GM19035 (cell line): Measurements from ENCODE around the gene FOXO6.

ENCODE experiments used
- ATAC-seq: cut with Tn5 transposase; IDR thresholded peaks from one replicate; pipeline ENCODE4 v1.9.1; 2021; ENCODE audit not compliant: unreplicated experiment

Gene FOXO6

DNA sequence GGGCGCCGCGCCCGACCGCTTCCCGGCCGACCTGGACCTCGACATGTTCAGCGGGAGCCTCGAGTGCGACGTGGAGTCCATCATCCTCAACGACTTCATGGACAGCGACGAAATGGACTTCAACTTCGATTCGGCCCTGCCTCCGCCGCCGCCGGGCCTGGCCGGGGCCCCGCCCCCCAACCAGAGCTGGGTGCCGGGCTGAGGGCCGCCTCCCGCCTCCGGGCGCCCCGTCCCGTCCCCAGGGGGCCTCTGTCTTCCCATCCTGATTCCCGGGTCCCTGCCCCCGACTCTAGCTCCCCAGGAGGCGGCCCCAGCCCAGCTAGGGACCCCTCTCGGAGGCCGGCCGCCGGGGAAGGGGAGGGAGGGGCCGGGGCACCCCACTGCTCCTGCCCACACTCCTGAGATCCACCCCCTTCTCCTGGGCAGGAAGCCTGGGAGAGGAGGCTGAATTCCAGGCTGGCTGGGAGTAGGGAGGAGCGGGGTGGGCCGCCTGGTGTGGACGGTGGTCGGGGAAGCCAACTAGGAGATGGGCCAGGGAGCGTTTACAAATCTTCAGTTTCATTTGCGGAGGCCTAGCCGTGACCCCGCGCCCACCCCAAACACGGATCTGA is 21.4 kb downstream of the FOXO6 start:
- ATAC-seq = no peak

DNA sequence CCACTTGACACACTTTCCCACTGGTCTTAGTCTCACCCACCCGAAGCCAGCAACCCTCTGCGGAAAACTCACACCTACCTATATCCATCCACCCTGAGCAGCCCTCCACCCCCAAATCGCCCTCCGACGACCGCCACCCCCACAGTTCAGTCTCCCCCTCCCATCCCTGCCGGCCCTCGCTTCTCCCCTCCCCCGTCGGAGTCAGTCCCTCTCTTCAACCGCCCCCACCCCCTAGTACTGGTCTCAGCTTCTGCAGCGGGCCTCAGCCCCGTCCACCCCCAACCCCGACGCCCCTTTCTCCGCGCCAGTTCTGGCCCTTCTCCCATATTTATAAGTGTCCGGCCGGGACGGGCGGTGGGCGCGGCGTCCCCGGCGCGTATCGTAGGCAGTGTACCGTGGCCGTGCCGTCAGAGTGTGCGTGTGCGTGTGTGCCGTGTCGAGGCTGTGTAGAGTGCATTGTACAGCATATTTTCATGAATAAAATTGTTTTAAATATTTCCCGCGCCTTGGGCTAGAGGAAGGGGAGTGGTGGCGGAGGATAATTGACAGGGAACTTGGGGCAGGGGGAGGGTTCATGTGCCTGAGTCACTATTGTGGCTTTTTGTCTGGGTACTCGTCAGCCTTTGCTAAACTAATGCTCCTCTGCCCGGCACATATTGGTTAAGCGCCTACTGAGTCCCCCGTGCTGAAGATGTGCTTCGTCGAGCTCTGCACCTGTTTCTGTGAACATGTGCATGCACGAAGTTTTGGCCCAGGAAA is 22.0 kb downstream of the FOXO6 start:
- ATAC-seq = no peak

DNA sequence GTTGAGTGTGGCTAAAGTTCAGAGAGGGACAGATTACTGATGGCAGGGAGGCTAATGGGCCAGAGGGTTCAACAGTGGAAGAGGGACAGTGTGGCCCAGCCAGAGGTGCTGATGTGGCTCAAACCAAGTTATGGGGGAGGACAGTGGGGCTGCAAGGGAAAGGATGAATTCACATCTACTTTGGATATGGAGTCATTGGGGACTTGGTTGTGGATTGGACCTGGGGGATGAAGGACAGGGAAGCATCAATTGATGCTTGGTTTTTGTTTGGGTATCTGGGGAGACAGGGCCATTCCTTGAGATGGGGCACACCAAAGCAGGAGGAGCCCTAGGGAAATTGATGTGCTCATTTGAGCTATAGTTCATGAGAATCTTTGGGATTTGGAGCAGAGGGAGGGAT is 23.3 kb downstream of the FOXO6 start:
- no peak for ATAC-seq

- ATAC-seq = no peak
Observed at GRCh38 chr1:41385398-41386195, 24.4 kb downstream of the FOXO6 start.

GRCh38 chr1:41386196-41386663 is 25.0 kb downstream of the FOXO6 start:
- ATAC-seq = no peak

- no peak for ATAC-seq
Observed at GRCh38 chr1:41387667-41388091, 26.4 kb downstream of the FOXO6 start.

GRCh38 chr1:41388510-41388909 is 27.3 kb downstream of the FOXO6 start:
- ATAC-seq = no peak

DNA sequence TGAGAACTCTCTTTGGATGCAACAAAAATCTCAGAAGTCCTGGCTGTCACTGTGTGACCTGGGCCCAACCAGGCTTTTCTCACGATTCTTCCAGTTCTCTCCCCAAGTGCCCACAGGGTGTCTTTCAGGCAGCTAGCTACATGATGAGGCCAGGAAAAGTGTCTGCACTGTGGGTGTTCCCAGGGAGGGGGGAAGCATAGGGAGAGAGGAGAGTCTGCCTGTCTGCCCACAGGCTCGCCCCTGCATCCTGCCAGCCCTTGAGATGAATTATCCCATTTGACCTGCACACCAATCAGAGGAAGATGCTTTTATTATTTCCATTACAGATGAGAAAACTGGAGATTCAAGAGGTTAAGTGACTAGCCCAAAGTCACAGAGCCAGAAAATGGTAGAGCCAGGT is 27.8 kb downstream of the FOXO6 start:
- no peak for ATAC-seq

DNA sequence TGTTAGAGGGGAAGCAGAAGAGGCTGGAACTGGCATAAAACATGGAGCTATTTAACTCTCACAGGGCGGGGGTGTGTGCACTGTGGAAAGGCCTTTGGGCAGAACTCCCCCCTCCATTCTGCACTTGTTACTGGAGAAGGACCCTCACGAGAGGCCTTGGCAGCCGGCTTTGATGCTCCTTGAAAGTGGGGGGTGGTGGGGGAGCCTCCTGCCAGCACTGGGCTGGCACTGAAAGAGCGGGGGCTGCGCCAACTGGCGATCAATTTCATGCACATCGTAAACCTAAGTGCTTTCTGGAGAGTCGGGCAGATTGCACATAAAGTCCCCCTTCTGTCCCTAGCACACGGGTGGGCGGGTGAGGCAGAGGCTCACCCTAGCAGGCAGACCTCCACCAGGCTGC is 28.9 kb downstream of the FOXO6 start:
- no peak for ATAC-seq

GRCh38 chr1:41390573-41390972 is 29.3 kb downstream of the FOXO6 start:
- no peak for ATAC-seq

DNA sequence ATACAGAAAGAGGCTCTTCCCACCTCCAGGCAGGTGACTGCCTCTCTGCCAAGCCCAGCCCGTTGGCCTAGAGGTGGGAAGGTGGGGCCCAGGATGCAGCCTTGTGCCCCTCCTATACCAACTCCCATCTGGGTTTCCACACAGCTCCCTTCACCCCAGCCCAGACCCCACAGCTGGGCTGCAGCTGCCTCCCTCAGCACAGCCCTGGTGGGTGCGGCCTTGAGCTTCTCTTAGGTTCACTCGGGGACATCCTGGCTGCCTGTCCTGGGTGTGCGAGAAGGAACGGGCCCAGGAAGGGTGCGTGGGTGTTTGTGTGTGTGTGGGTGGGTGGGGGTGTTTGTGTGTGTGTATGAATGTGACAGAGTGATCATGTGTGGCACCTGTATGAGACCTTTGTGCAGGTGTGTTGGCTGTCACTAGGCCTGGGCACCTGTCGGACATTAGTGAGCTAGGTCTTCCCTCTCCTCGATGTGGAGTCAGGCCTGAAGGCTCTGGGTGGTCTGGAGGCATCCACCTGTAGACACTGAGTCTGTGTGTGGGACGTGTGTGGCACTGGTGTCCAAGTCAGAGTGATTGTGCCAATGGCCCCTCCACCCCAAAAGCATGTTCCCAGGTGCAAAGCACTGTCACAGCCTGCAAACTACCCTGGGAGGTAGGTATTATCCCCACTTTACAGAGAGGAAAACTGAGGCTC is 30.7 kb downstream of the FOXO6 start:
- ATAC-seq = no peak

DNA sequence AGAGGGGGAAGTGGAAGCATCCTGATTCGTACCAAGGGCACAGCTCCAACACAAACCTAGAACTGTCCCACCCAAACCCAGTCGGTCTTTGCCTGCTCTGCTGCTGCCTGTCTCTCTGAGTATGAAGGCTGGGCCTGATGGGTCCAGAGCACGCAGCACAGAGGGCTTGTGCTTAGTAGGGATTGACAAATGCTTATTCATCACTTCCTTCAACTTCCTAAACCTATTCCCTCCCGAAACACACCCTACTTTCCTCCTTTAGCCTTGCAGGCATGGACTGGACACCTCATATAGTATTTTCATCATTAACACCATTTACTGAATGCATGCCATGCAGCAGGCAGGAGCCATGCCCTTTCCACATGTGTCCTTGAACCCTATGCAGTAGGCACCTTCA is 31.3 kb downstream of the FOXO6 start:
- no peak for ATAC-seq

- ATAC-seq = no peak
Observed at GRCh38 chr1:41393716-41394368, 32.6 kb downstream of the FOXO6 start.

DNA sequence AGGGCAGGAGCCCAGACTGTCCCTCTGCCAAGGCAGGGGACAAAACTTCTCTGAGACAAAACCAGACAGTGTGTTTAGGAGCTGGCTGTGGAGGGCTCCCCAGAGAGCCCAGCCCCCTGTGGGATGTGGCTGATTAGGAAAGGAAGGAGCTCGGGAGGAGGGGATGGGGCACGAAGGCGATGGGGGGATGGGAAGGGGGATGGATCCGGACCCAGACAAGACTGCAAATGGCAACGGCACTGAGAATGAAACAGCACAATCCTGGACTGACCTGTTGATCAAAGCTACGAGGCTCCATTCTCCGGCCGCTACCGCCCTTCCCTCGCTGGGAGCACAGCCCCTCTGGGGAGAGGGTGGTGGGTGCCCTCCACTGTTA is 33.1 kb downstream of the FOXO6 start:
- ATAC-seq = no peak

DNA sequence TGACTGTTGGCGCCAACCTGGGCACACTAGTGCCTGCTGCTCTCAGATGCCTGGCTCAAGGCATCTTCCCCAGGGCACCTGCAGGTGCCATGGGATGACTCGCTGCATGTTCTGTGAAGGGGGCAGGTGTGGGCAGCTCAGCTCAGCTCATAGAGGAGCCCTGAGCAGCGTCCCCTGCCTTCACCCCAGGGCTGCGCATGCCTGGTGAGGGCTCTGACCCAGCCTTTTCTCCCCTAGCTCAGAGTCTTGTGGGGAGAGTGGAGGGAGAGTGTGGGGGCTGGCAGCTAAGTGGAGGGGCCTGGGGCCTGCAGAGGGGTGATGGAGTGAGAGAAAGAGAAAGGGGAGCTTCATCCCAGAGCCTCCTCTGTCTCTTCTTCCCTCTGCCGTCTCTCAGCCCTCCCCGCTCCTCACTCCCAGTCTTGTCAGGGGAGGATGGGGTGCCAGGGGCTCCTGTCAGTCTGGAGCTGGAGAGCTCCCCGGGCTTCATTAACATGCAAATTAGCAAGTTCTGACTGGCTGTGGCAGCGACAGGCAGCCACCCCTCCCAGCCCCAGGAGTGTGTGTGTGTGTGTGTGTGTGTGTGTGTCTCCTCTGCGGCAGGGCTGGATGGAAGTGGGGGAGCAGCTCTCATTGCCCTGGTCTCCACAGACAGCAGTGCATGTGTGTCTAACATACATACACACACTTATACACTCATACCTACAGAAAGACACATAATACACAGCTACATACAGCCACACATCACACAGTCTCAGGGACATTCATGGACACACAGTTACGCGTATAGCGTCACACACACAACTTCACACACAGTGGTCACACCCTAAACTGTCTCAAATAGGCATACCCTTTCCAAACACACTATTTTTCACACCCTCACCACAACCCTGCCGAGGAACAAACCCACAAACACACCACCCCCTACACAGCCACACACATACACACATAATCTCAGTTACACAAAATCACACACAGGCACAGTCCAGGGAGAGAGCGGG is 34.0 kb downstream of the FOXO6 start:
- ATAC-seq = no peak

DNA sequence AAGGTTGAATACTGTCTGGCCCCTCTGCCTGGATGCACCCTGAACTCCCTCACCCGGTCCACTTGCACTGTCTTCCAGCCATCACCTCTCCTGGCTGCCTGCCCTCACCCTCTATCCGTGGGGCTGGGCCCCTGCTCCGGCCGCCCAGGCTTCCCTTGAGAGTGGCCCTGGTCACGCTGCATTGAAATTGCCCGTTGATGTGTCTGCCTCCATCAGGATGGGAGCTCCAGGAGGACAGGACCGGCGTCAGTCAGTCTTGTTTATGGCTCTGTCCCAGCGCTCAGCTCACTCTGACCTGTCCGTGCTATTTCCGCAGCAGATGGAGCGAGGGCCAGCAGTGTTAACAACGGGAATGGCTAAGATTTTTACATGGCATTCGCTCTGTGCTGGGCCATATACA is 34.9 kb downstream of the FOXO6 start:
- ATAC-seq = no peak

DNA sequence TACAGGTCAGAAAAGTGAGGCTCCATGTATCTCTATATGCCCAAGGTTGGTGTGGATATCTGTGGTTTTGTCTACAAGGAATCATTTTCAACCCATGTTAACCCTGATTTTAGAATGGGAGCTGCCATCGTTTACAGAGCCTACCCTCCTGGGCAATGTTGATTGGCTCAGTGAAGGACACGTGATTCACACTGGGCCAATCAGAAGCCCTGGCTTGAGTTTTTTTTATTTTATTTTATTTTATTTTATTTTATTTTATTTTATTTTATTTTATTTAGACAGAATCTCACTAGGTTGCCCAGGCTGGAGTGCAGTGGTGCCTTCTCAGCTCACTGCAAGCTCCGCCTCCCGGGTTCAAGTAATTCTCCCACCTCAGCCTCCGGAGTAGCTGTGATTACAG is 35.8 kb downstream of the FOXO6 start:
- no peak for ATAC-seq

GRCh38 chr1:41397753-41398330 is 36.6 kb downstream of the FOXO6 start:
- no peak for ATAC-seq

DNA sequence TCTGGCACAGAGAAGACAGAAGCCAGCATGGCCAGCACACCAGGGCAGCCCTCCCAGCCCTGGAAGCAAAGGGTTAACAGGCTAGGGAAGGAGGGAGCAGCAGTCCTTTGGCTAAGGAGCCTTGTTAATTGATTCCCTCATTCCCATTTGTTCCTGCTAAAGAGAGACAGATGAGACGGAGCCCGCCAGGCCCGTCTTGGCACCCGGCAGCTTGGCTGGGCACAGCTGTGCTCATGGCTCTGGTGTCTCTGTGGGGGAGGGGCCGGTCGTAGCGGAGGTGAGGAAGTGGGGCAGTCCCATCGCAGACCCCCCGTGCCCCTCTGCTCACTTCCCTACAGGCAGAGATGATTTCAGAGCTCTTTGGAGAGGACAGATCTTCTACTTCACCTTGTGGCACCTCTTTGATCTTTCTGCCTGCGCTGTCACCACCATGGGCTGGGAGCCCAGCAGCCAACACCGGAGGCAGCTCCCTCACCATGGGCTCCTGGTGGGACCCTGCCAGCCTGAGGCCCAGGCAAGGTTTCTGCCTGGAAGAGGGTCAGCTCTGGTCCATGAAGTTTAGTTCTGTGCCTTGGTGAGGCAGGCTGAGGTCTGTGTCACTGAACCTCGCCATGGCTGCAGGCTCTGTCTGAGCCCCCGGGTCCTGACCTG is 38.0 kb downstream of the FOXO6 start:
- no peak for ATAC-seq
